ENCODE results near the gene SELENOH. TPM values are rescaled to one million over a fixed set of nuclear protein-coding genes. Genes with fewer than 3 reads are reported as not detected.
A peak's percentile ranks its signal among the peaks of the same experiment; 100 is the strongest.
"Not testable (repeated sequence)": the region's sequence is repeated elsewhere in the genome, so short reads cannot be mapped to it uniquely, and the experiment has no call there.

SELENOH gene
- total and polyA plus RNA-seq, 7 experiments from 2014 or later, result 93.6 to 382 (median 130) TPM

GRCh38 chr11:57705432-57705831 is 35.9 kb upstream of the SELENOH start:
- POLR2A ChIA-PET, result interaction anchor here (0.6 kb wide), 1 partner anchor 370 kb away, joined by 3 read pairs; no protein-coding TSS in a partner anchor
- CTCF ChIA-PET, result interaction anchor here (1.4 kb wide), 1 partner anchor 95 kb away, joined by 3 read pairs; no protein-coding TSS in a partner anchor

GRCh38 chr11:57709802-57710367 is 31.4 kb upstream of the SELENOH start:
- CTCF ChIA-PET, result interaction anchor here (0.7 to 1.6 kb wide), 3 partner anchors 16 to 920 kb away, joined by 4 to 8 read pairs (median 6); no protein-coding TSS in a partner anchor
- POLR2A ChIA-PET, result interaction anchor here (0.6 to 1.3 kb wide), 2 partner anchors 36 to 1904 kb away, joined by 3 to 5 read pairs; no protein-coding TSS in a partner anchor
- DNase-seq, result no peak
- Histone ChIP-seq H3K4me3 (ENCODE audit: low read length) (no peak overlapping the region), H3K36me3 (ENCODE audit: control insufficient read depth in 2 of 3, insufficient read depth in 3 of 3, low read length in 3 of 3) (peaks cover 0 to 26% (median 6%) of the 10 kb centered on the region in 3 experiments), H3K27ac (ENCODE audit: low read depth, low read length) (no peak overlapping the region), H3K27me3 (ENCODE audit: control insufficient read depth in 2 of 2, insufficient read depth in 2 of 2, low read length in 2 of 2) (no peaks in the 10 kb centered on the region), H3K4me1 (ENCODE audit: control insufficient read depth in 2 of 2, insufficient read depth in 2 of 2, low read length in 2 of 2) (peaks cover 25 to 32% of the 10 kb centered on the region in 2 donors), H3K9me3 (ENCODE audit: control insufficient read depth in 2 of 3, low read length in 3 of 3) (no peaks in the 10 kb centered on the region)
- intact Hi-C loops (cut with micrococcal nuclease), result loop anchor here in 1 of 2 donors (5.0 kb wide), 2 partner anchors 1907 to 1957 kb away; partner anchors contain the start of genes OSBP and PATL1
- no peak for ATAC-seq
- H3K27me3 Mint-ChIP-seq, result no peaks in the 10 kb centered on the region
- peaks cover 14 to 61% (median 53%) of the 10 kb centered on the region in 7 donors for H3K4me1 Mint-ChIP-seq
- peak overlapping the region in 7 of 10 donors; percentile 8 to 37 (median 17) for H3K4me3 Mint-ChIP-seq
- H3K9me3 Mint-ChIP-seq, result peaks cover 0 to 2% (median 0%) of the 10 kb centered on the region in 11 donors
- H3K36me3 Mint-ChIP-seq, result peaks cover 0 to 5% (median 2%) of the 10 kb centered on the region in 5 donors
- H3K27ac Mint-ChIP-seq, result peak overlapping the region in 7 of 9 donors; percentile 5 to 98 (median 65)

More at GRCh38 chr11:57705432-57705831, 35.9 kb upstream of the SELENOH start:
- H3K27me3 Mint-ChIP-seq; intact Hi-C loops (cut with micrococcal nuclease); H3K9me3 Mint-ChIP-seq; H3K4me1 ChIP-seq (ENCODE audit: control insufficient read depth in 2 of 2, insufficient read depth in 2 of 2, low read length in 2 of 2); H3K9me3 ChIP-seq (ENCODE audit: control insufficient read depth in 2 of 3, low read length in 3 of 3); H3K27ac ChIP-seq (ENCODE audit: low read depth, low read length); H3K4me3 Mint-ChIP-seq; H3K27me3 ChIP-seq (ENCODE audit: control insufficient read depth in 2 of 2, insufficient read depth in 2 of 2, low read length in 2 of 2); DNase-seq; ATAC-seq; H3K4me3 ChIP-seq (ENCODE audit: low read length): not testable (repeated sequence)
- Mint-ChIP-seq H3K4me1 (peaks cover 0 to 24% (median 19%) of the 10 kb centered on the region in 7 donors), H3K27ac (peak overlapping the region in 1 of 9 donors; percentile 17), H3K36me3 (peaks cover 0 to 18% (median 14%) of the 10 kb centered on the region in 5 donors)
- peaks cover 12 to 52% (median 13%) of the 10 kb centered on the region in 3 experiments for H3K36me3 ChIP-seq (ENCODE audit: control insufficient read depth in 2 of 3, insufficient read depth in 3 of 3, low read length in 3 of 3)

GRCh38 chr11:57711414-57712255 is 29.7 kb upstream of the SELENOH start, which contains the start of gene MED19:
MED19 (minus strand) TSS chr11:57712215; CDS start chr11:57712179, 36 bp downstream.
- no peaks in the 10 kb centered on the region for H3K9me3 ChIP-seq (ENCODE audit: control insufficient read depth in 2 of 3, low read length in 3 of 3)
- Mint-ChIP-seq H3K4me1 (peaks cover 14 to 61% (median 53%) of the 10 kb centered on the region in 7 donors), H3K9me3 (peaks cover 0 to 2% (median 0%) of the 10 kb centered on the region in 11 donors), H3K27me3 (no peaks in the 10 kb centered on the region), H3K27ac (peak within 1 kb of the TSS; percentile 87 to 99 (median 95)), H3K36me3 (peaks cover 0 to 5% (median 0%) of the 10 kb centered on the region in 5 donors), H3K4me3 (peak within 1 kb of the TSS; percentile 86 to 99 (median 98))
- peak within 1 kb of the TSS; percentile 98 for H3K4me3 ChIP-seq (ENCODE audit: low read length)
- H3K4me1 ChIP-seq (ENCODE audit: control insufficient read depth in 2 of 2, insufficient read depth in 2 of 2, low read length in 2 of 2), result peaks cover 25 to 33% of the 10 kb centered on the region in 2 donors
- peaks cover 0 to 17% (median 0%) of the 10 kb centered on the region in 3 experiments for H3K36me3 ChIP-seq (ENCODE audit: control insufficient read depth in 2 of 3, insufficient read depth in 3 of 3, low read length in 3 of 3)
- intact Hi-C loops (cut with micrococcal nuclease), result loop anchor here (1.0 to 5.0 kb wide), 19 partner anchors 30 to 1956 kb away; partner anchors contain the start of genes CLP1 (in 2 of the 2), OSBP (in 2 of the 2), SELENOH (in 2 of the 2) and TIMM10 (in 2 of the 2)
- ChIA-PET POLR2A (interaction anchor here (0.5 to 2.4 kb wide), 14 partner anchors 10 to 866 kb away, joined by 3 to 24 read pairs (median 4); partner anchors contain the start of genes SELENOH, UBE2L6 and YPEL4), CTCF (interaction anchor here (0.7 to 1.0 kb wide), 2 partner anchors 68 to 843 kb away, joined by 3 to 5 read pairs; no protein-coding TSS in a partner anchor)
- peak; percentile 57 to 86 (median 73) for DNase-seq
- peak; percentile 52 for ATAC-seq
- H3K27ac ChIP-seq (ENCODE audit: low read depth, low read length), result peak within 1 kb of the TSS; percentile 95
- H3K27me3 ChIP-seq (ENCODE audit: control insufficient read depth in 2 of 2, insufficient read depth in 2 of 2, low read length in 2 of 2), result no peaks in the 10 kb centered on the region

GRCh38 chr11:57712256-57713150 is 28.8 kb upstream of the SELENOH start, which contains the start of gene TMX2:
TMX2 (plus strand) TSS chr11:57712593; CDS start chr11:57712619, 26 bp downstream.
- Histone ChIP-seq H3K4me1 (ENCODE audit: control insufficient read depth in 2 of 2, insufficient read depth in 2 of 2, low read length in 2 of 2) (peaks cover 25 to 33% of the 10 kb centered on the region in 2 donors), H3K27ac (ENCODE audit: low read depth, low read length) (peak within 1 kb of the TSS; percentile 95), H3K36me3 (ENCODE audit: control insufficient read depth in 2 of 3, insufficient read depth in 3 of 3, low read length in 3 of 3) (peaks cover 0 to 16% (median 0%) of the 10 kb centered on the region in 3 experiments), H3K4me3 (ENCODE audit: low read length) (peak within 1 kb of the TSS; percentile 98), H3K27me3 (ENCODE audit: control insufficient read depth in 2 of 2, insufficient read depth in 2 of 2, low read length in 2 of 2) (no peaks in the 10 kb centered on the region), H3K9me3 (ENCODE audit: control insufficient read depth in 2 of 3, low read length in 3 of 3) (no peaks in the 10 kb centered on the region)
- Mint-ChIP-seq H3K4me3 (peak within 1 kb of the TSS; percentile 86 to 99 (median 98)), H3K9me3 (peaks cover 0 to 2% (median 0%) of the 10 kb centered on the region in 11 donors), H3K36me3 (peaks cover 0 to 5% (median 0%) of the 10 kb centered on the region in 5 donors), H3K27me3 (no peaks in the 10 kb centered on the region), H3K27ac (peak within 1 kb of the TSS; percentile 87 to 99 (median 95)), H3K4me1 (peaks cover 14 to 61% (median 52%) of the 10 kb centered on the region in 7 donors)
- DNase-seq (peak; percentile 73 to 96 (median 91)), ATAC-seq (peak; percentile 94)
- intact Hi-C loops (cut with micrococcal nuclease), result loop anchor here (1.0 to 5.0 kb wide), 19 partner anchors 29 to 1955 kb away; partner anchors contain the start of genes CLP1 (in 2 of the 2), OSBP (in 2 of the 2), SELENOH (in 2 of the 2) and TIMM10 (in 2 of the 2)
- ChIA-PET POLR2A (interaction anchor here (0.5 to 2.7 kb wide), 16 partner anchors 11 to 865 kb away, joined by 3 to 24 read pairs (median 4); partner anchors contain the start of genes SELENOH, UBE2L6 and YPEL4), CTCF (interaction anchor here (0.7 to 1.0 kb wide), 2 partner anchors 69 to 842 kb away, joined by 3 to 5 read pairs; no protein-coding TSS in a partner anchor)

- CTCF ChIA-PET, result interaction anchor here (0.6 to 1.3 kb wide), 4 partner anchors 11 to 249 kb away, joined by 3 to 6 read pairs (median 4); no protein-coding TSS in a partner anchor
- intact Hi-C loops (cut with micrococcal nuclease), result loop anchor here (2.0 to 5.0 kb wide), 3 partner anchors 379 to 1953 kb away; partner anchors contain the start of genes OSBP (in 1 of the 2), PATL1 (in 1 of the 2) and SSRP1 (in 1 of the 2)
- Histone ChIP-seq H3K4me1 (ENCODE audit: control insufficient read depth in 2 of 2, insufficient read depth in 2 of 2, low read length in 2 of 2) (peaks cover 25 to 33% of the 10 kb centered on the region in 2 donors), H3K27ac (ENCODE audit: low read depth, low read length) (peak overlapping the region; percentile 85), H3K9me3 (ENCODE audit: control insufficient read depth in 2 of 3, low read length in 3 of 3) (no peaks in the 10 kb centered on the region), H3K27me3 (ENCODE audit: control insufficient read depth in 2 of 2, insufficient read depth in 2 of 2, low read length in 2 of 2) (no peaks in the 10 kb centered on the region), H3K36me3 (ENCODE audit: control insufficient read depth in 2 of 3, insufficient read depth in 3 of 3, low read length in 3 of 3) (peaks cover 0 to 17% (median 0%) of the 10 kb centered on the region in 3 experiments), H3K4me3 (ENCODE audit: low read length) (peak overlapping the region; percentile 98)
- peaks cover 0 to 8% (median 6%) of the 10 kb centered on the region in 5 donors for H3K36me3 Mint-ChIP-seq
- H3K4me3 Mint-ChIP-seq, result peak overlapping the region; percentile 86 to 99 (median 98)
- POLR2A ChIA-PET, result interaction anchor here (0.8 to 2.7 kb wide), 5 partner anchors 11 to 87 kb away, joined by 3 to 18 read pairs (median 6); partner anchors contain the start of gene SELENOH
- ATAC-seq, result no peak
- H3K4me1 Mint-ChIP-seq, result peaks cover 14 to 64% (median 42%) of the 10 kb centered on the region in 7 donors
- peaks cover 0 to 2% (median 0%) of the 10 kb centered on the region in 11 donors for H3K9me3 Mint-ChIP-seq
- DNase-seq, result no peak
- peak overlapping the region in 8 of 9 donors; percentile 51 to 98 (median 89) for H3K27ac Mint-ChIP-seq
- H3K27me3 Mint-ChIP-seq, result no peaks in the 10 kb centered on the region
Observed at GRCh38 chr11:57713835-57714234, 27.5 kb upstream of the SELENOH start.

Data from naive thymus-derived CD4-positive, alpha-beta T cell (primary cell).